ENCODE data around the gene GDPD1.
"Not testable (repeated sequence)": the region's sequence is repeated elsewhere in the genome, so short reads cannot be mapped to it uniquely, and the experiment has no call there.

The GDPD1 gene

GRCh38 chr17:59220328-59221158, at the start of gene GDPD1:
Gene GDPD1 (plus strand): TSS chr17:59220511. CDS start chr17:59220610, 99 bp downstream.
- Mint-ChIP-seq H3K4me3 (peak within 1 kb of the TSS; percentile 100), H3K36me3 (peaks cover 6% of the 10 kb centered on the region), H3K4me1 (peaks cover 13% of the 10 kb centered on the region), H3K27ac (peak within 1 kb of the TSS; percentile 99), H3K9me3 (no peaks in the 10 kb centered on the region)
- ATAC-seq (peak; percentile 100), DNase-seq (ENCODE audit: low spot score in 2 of 2) (peak; percentile 96 to 97)

DNA sequence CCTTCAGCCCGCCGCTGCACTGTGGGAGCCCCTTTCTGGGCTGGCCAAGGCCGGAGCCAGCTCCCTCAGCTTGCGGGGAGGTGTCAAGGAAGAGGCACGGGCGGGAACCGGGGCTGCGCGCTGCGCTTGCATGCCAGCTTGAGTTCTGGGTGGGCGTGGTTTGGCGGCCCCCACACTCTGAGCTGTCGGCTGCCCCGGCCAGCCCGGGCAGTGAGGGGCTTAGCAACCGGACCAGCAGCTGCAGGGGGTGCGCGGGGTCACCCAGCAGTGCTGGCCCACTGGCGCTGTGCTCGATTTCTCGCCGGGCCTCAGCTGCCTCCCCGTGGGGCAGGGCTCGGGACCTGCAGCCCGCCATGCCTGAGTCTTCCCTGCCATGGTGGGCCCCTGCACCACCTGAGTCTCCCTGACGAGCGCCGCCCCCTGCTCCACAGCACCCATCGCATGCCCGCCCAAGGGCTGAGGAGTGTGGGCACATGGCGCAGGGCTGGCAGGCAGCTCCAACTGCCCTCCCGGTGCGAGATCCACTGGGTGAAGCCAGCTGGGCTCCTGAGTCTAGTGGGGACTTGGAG, 47.8 kb upstream of the GDPD1 start:
- Mint-ChIP-seq H3K27ac (no peak overlapping the region), H3K9me3 (no peaks in the 10 kb centered on the region), H3K4me1 (peaks cover 12% of the 10 kb centered on the region), H3K36me3 (peaks cover 20% of the 10 kb centered on the region), H3K4me3 (no peak overlapping the region)
- DNase-seq (ENCODE audit: low spot score in 2 of 2) (no peak), ATAC-seq (no peak)

GRCh38 chr17:59174671-59175070, 45.6 kb upstream of the GDPD1 start:
- H3K4me3 Mint-ChIP-seq, result no peak overlapping the region
- H3K27ac Mint-ChIP-seq, result no peak overlapping the region
- H3K36me3 Mint-ChIP-seq, result peaks cover 25% of the 10 kb centered on the region
- ATAC-seq, result no peak
- H3K4me1 Mint-ChIP-seq, result peaks cover 12% of the 10 kb centered on the region
- no peak for DNase-seq (ENCODE audit: low spot score in 2 of 2)
- H3K9me3 Mint-ChIP-seq, result no peaks in the 10 kb centered on the region

DNA sequence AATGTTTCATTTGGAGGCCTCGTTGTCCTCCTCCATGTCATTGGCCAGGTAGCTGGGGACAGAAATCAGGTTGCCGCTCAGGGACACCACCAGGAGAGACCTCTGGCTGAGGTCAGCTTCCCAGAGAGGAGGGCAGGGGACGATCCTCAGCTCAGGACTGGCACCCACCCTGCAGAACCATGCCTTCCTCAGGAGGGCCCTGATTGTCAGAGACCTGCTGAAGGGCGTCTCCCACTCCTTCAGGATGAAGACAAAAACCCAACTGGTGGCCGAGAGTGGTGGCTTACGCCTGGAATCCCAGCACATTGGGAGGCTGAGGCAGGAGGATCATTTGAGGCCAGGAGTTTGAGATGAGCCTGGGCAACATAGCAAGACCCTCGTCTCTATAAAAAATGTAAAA, 45.2 kb upstream of the GDPD1 start:
- Mint-ChIP-seq H3K4me1 (peaks cover 12% of the 10 kb centered on the region), H3K27ac (no peak overlapping the region), H3K9me3 (no peaks in the 10 kb centered on the region), H3K36me3 (peaks cover 25% of the 10 kb centered on the region), H3K4me3 (no peak overlapping the region)
- DNase-seq (ENCODE audit: low spot score in 2 of 2) (no peak), ATAC-seq (no peak)

DNA sequence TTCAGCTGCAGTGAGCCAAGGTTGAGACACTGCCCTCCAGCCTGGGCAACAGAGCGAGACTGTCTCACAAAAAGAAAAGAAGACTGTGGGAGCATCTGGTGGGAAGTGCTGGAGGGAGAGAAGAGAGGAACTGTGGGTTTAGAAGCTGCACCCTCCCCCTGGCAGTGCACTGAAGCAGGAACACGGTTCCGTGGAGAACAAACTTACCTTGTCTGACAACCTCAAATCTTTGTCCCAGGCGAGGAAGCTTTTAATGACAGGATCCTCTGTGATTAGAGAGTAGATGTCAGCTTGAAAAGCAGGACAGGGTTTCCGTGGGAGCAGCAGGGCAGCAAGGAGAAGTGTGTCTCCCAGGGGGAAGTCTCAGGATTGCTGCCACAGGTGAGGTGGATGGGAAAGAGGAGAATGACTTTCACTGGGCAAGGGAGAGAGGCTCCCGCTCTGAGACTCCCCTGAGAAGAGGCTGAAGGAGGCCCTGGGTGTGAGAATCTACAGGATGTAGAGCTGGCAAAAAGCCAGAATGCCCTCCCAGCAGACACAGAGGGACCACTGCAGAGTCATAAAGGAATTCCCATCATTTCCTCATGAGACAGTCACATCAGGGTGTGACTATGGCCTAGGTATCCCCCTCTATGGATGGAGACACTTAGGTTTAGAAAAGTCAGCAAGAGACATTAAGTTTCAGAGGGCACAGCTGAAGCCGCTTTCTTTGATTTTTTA, 41.9 kb upstream of the GDPD1 start:
- ATAC-seq (no peak), DNase-seq (ENCODE audit: low spot score in 2 of 2) (no peak)
- Mint-ChIP-seq H3K4me3 (no peak overlapping the region), H3K9me3 (no peaks in the 10 kb centered on the region), H3K4me1 (peaks cover 7% of the 10 kb centered on the region), H3K36me3 (peaks cover 23% of the 10 kb centered on the region), H3K27ac (peak overlapping the region; percentile 72)

DNA sequence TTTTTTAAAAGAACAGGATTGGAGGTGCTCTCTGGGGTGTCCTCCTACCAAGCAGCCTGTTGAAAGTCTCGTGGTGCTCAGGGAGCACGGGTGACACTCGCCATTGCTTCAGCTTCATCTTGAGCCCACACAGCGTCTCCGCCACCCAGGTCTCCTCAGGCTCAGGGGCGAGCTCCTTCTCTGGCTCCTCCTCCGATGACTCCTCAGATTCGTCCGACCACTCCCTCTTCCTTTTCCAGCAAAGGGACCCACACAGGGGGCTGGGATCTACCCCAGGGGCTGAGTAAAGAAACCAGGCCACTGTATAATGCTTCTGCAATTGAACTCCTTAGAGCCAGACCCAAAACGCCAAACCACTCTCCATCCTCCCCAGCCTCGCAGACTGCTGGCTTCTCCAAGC, 40.7 kb upstream of the GDPD1 start:
- H3K36me3 Mint-ChIP-seq, result peaks cover 23% of the 10 kb centered on the region
- DNase-seq (ENCODE audit: low spot score in 2 of 2); H3K27ac Mint-ChIP-seq; ATAC-seq; H3K4me1 Mint-ChIP-seq; H3K9me3 Mint-ChIP-seq; H3K4me3 Mint-ChIP-seq: not testable (repeated sequence)

- H3K4me1 Mint-ChIP-seq, result peaks cover 7% of the 10 kb centered on the region
- no peak for ATAC-seq
- H3K9me3 Mint-ChIP-seq, result no peaks in the 10 kb centered on the region
- no peak for DNase-seq (ENCODE audit: low spot score in 2 of 2)
- H3K4me3 Mint-ChIP-seq, result no peak overlapping the region
- peaks cover 23% of the 10 kb centered on the region for H3K36me3 Mint-ChIP-seq
- H3K27ac Mint-ChIP-seq, result no peak overlapping the region
Measured at GRCh38 chr17:59180626-59181025, 39.7 kb upstream of the GDPD1 start.

- Mint-ChIP-seq H3K4me1 (peaks cover 7% of the 10 kb centered on the region), H3K4me3 (no peak overlapping the region), H3K27ac (no peak overlapping the region), H3K36me3 (peaks cover 23% of the 10 kb centered on the region), H3K9me3 (no peaks in the 10 kb centered on the region)
- ATAC-seq (no peak), DNase-seq (ENCODE audit: low spot score in 2 of 2) (no peak)
Measured at GRCh38 chr17:59181481-59181880, 38.8 kb upstream of the GDPD1 start.

GRCh38 chr17:59185997-59186396, 34.3 kb upstream of the GDPD1 start:
- ATAC-seq (no peak), DNase-seq (ENCODE audit: low spot score in 2 of 2) (no peak)
- H3K4me3 Mint-ChIP-seq, result no peak overlapping the region
- H3K4me1 Mint-ChIP-seq, result no peaks in the 10 kb centered on the region
- H3K9me3 Mint-ChIP-seq, result no peaks in the 10 kb centered on the region
- H3K36me3 Mint-ChIP-seq, result peaks cover 30% of the 10 kb centered on the region
- H3K27ac Mint-ChIP-seq, result no peak overlapping the region

DNA sequence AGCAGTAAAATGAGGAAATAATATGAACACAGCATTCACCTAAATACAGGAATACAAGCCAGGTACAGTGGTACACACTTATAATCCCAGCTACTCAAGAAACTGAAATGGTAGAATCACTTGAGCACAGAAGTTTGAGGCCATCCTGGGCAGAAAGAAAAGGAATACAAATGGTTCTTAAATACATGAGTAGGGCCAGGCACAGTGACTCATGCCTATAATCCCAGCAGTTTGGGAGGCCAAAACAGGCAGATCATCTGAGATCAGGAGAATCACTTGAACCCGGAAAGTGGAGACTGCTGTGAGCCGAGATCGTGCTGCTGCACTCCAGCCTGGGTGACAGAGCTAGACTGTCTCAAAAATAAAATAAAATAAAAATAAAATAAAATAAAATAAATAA, 33.5 kb upstream of the GDPD1 start:
- Mint-ChIP-seq H3K4me1 (no peaks in the 10 kb centered on the region), H3K4me3 (no peak overlapping the region), H3K9me3 (peaks cover under 1% of the 10 kb centered on the region), H3K36me3 (peaks cover 38% of the 10 kb centered on the region), H3K27ac (no peak overlapping the region)
- no peak for ATAC-seq
- no peak for DNase-seq (ENCODE audit: low spot score in 2 of 2)

DNA sequence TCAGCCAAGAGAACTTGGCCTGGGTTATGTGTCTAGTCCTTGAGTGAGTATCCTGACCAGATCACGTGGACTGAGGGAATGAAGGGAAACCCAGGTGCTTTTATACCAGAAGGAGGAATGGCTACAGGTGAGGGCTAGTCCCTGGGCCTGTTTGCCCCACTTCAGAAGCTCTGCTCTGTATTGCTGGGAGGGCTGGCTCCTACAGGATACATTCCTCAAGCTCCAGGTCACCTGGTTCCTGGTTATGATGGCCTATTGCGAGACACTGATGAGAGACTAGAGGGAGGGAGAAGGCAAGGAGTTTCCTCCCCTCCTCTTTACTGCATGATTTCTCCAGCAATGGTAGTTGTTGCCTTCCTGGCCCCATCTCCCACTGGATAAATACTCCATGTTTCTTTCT, 29.5 kb upstream of the GDPD1 start:
- Mint-ChIP-seq H3K4me3 (no peak overlapping the region), H3K4me1 (no peaks in the 10 kb centered on the region), H3K27ac (no peak overlapping the region), H3K36me3 (peaks cover 37% of the 10 kb centered on the region), H3K9me3 (peaks cover 2% of the 10 kb centered on the region)
- ATAC-seq, result no peak
- no peak for DNase-seq (ENCODE audit: low spot score in 2 of 2)

DNA sequence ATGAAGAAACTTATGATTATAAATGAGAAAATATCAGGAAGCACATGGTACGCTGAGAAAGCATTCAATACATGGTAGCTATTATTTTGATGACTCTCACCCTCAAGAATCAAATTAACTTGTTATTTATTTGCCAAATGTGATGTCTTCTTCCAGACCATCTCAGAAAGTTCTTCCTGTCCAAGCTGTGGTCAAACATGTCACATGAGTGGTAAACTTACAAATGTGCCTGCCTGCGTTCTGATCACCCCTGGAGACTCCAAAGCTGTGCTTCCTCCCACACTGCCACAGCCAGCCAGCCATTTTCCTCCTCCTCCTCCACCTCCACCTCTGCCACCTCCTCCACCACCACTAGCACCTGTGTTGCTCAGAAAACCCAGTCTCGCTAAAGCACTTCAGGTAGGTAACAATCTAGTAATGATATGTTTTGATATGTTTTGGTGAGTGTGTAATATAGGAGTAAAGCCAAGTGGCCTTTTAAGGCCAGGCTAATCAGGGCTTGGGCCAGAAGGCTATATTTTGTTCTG, 26.9 kb upstream of the GDPD1 start:
- Mint-ChIP-seq H3K27ac (no peak overlapping the region), H3K4me3 (no peak overlapping the region), H3K36me3 (peaks cover 42% of the 10 kb centered on the region)

GRCh38 chr17:59199398-59199797, 20.9 kb upstream of the GDPD1 start:
- ATAC-seq (no peak), DNase-seq (ENCODE audit: low spot score in 2 of 2) (no peak)
- H3K27ac Mint-ChIP-seq, result peak overlapping the region; percentile 15
- H3K4me1 Mint-ChIP-seq, result no peaks in the 10 kb centered on the region
- H3K9me3 Mint-ChIP-seq, result no peaks in the 10 kb centered on the region
- H3K36me3 Mint-ChIP-seq, result peaks cover 36% of the 10 kb centered on the region
- H3K4me3 Mint-ChIP-seq, result no peak overlapping the region

More for the DNA sequence above, 26.9 kb upstream of the GDPD1 start:
- H3K9me3 Mint-ChIP-seq, result peaks cover 2% of the 10 kb centered on the region
- ATAC-seq (no peak), DNase-seq (ENCODE audit: low spot score in 2 of 2) (no peak)
- H3K4me1 Mint-ChIP-seq, result no peaks in the 10 kb centered on the region

GRCh38 chr17:59202320-59202719, 18.0 kb upstream of the GDPD1 start:
- DNase-seq (ENCODE audit: low spot score in 2 of 2), result no peak
- Mint-ChIP-seq H3K27ac (no peak overlapping the region), H3K9me3 (no peaks in the 10 kb centered on the region), H3K36me3 (peaks cover 14% of the 10 kb centered on the region), H3K4me1 (no peaks in the 10 kb centered on the region), H3K4me3 (no peak overlapping the region)
- ATAC-seq, result no peak

DNA sequence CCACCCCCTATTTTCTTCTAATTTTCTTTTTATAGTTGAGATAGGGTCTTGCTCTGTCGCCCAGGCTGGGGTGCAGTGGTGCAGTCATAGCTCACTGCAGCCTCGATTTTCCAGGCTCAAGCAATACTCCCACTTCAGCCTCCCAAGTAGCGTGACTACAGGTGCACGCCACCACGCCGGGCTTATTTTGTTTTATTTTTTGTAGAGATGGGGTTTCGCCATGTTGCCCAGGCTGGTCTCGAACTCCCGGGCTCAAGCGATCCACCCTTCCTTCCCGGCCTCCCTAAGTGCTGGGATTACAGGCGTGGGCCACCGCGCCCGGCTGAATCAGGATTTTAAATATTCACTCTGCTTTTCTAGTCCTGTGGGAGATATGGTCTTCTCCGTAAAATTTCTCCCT, 941 bp upstream of the GDPD1 start:
- peak overlapping the region; percentile 100 for H3K4me3 Mint-ChIP-seq
- no peak overlapping the region for H3K27ac Mint-ChIP-seq
- DNase-seq (ENCODE audit: low spot score in 2 of 2) (no peak), ATAC-seq (no peak)
- H3K36me3 Mint-ChIP-seq, result peaks cover 18% of the 10 kb centered on the region
- no peaks in the 10 kb centered on the region for H3K9me3 Mint-ChIP-seq
- H3K4me1 Mint-ChIP-seq, result peaks cover 13% of the 10 kb centered on the region

Data from stimulated activated effector memory CD8-positive, alpha-beta T cell treated with anti-CD3 and anti-CD28 coated beads, Interleukin-12 subunit alpha, Interleukin-12 subunit beta, amount 100 ng/mL, for 72 hours (primary cell).